HTERT RPE-1 (cell line): ENCODE results near the gene PVALEF.
"Not testable (repeated sequence)": the region's sequence is repeated elsewhere in the genome, so short reads cannot be mapped to it uniquely, and the experiment has no call there.

Experiments used
- in situ Hi-C: fragments of 300-500 bp; cut with MboI; formaldehyde crosslinking; loops from 4 replicates; pipeline ENCODE4 v1.14.3; 2020; ENCODE audit warnings: low sequenced_read_pairs

The PVALEF gene

DNA sequence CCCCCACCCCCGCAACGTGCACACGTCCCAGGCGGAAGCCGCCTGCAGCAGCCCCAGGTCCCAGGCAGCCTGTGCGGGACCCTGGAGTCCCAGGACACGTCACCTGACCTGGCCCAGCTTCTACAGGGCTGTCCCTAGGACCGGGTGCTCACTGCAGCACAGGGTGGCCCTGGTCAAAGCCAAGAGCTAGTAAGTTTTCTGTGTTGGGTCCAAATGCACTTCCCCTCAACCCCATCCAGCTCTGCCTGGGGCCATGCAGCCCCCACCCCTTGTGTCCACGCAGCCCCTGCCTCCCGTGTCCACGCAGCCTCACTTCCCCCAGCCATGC, 22.1 kb upstream of the PVALEF start:
- in situ Hi-C loops: no loop called here

DNA sequence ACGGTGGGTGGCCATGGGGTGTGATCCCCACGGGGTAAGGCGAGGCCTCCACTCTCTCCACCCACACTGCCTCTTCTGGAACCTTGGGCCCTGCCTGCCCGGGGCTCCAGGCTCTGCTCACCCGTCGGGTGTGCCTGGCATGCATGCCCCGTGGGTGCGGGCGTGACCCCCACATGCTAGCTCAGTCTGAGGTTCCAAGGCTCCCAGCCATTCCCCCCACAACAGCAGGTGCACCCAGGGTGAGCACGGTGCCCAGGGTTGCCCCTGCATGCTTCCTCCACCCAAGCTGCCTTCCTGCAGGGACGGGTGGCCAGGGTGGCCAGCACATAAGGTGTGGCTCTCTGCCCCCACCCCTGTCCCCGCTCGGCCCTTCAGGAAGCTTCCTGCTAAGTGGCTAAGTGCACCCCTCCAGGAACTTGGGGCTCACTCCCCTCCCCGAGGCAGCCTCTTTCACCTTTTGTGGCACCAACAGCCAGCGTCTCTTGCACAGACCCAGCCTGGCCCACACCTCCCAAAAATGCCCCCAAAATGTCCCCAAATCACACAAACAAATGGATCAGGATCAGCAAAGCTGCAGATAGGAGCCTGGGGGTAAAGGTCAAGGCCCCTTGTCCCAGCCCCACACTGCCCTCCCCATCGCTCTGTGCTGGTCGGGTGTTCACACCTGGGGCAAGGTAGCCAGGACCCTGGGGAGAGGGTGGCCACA, 21.4 kb upstream of the PVALEF start:
- in situ Hi-C loops: no loop called here

DNA sequence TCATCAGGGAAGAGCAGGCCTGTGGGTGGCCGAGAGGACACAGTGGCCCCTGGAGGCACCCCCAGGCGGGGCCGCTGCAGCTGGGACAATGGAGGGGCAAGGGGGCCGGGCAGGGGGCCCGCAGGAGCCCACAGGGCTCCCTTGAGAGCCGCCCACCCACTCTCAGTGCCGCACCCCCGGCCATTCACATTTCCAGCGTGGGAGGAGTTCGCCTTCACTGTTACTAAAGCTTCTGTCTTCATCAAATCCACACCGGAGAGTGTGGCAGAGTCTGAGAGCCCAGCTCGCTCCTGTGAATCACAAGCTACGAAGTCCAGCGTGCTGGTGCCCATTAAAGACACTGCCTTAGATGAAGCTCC, 20.9 kb upstream of the PVALEF start:
- in situ Hi-C loops: no loop called here

DNA sequence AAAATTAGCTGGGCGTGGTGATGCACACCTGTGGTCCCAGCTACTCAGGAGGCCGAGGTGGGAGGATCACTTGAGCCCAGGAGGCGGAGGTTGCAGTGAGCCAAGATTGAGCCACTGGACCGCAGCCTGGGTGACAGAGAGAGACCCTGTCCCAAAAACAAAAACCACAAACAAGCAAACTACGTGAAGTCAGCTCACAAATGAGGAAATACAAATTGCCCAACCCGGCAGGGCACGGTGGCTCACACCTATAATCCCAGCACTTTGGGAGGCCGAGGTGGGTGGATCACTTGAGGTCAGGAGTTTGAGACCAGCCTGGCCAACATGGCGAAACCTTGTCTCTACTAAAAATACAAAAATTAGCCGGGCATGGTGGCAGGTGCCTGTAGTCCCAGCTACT, 19.1 kb upstream of the PVALEF start:
- in situ Hi-C loops: not testable (repeated sequence)

DNA sequence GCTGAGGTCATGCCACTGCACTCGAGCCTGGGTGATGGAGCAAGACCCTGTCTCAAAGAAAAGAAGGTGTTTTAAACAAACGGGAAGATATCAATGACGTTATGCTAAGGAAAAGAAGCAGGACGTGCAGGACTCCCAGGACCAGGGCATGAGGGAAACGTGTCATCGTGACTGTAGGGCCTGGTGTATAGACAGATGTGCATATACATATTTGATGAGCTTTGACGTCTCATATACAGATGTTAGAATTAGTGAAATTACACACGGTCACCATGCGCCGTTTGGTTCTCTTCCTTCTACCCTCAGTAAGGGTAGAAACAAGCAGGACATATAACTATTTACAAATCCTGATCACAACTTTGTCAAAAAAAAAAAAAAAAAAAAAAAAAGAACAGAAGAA, 17.6 kb upstream of the PVALEF start:
- in situ Hi-C loops: no loop called here

DNA sequence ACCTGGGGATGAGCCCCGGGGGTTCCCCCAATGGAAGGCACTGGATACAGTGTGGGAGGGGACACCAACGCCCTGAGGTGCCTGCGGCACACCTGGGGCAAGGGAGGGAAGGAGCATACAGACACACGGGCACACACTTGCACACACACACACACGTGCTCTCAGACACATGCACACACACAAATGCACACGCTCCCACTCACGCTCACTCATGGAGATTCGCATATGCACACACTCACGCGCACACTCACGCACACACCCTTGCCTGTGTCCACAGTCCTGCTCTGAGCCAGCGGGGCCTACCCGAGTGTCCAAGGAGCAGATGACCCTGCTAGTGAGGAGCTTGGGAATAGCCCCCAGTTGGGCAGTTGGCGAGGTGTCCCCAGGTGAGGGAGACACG, 16.7 kb upstream of the PVALEF start:
- in situ Hi-C loops: no loop called here

DNA sequence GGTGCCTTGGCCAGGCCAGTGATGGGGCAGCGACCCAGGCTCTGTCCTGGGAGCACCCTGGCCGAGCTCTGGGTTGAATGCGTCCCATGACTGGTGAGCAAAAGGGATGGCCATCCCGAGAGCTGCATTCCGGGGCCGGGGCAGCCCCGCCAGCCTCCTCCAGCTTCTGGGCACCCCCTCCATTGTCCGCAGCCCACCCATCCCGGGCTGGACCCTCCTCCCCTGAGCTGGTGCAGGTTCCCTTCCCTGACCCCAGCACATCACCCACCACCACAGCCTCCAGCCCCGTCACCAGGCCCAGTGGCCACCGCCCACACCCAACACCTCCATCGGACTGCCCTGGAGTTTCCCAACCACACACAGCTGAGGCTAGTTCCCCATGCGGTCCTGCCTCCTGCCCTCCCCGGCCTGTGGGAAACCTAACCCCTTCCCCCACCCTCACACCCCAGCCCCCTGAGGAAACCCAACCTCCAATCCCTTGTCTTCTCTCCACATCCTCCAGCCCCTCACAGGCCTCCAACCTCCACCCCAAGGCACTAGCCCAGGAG, 16.2 kb upstream of the PVALEF start:
- in situ Hi-C loops: no loop called here

DNA sequence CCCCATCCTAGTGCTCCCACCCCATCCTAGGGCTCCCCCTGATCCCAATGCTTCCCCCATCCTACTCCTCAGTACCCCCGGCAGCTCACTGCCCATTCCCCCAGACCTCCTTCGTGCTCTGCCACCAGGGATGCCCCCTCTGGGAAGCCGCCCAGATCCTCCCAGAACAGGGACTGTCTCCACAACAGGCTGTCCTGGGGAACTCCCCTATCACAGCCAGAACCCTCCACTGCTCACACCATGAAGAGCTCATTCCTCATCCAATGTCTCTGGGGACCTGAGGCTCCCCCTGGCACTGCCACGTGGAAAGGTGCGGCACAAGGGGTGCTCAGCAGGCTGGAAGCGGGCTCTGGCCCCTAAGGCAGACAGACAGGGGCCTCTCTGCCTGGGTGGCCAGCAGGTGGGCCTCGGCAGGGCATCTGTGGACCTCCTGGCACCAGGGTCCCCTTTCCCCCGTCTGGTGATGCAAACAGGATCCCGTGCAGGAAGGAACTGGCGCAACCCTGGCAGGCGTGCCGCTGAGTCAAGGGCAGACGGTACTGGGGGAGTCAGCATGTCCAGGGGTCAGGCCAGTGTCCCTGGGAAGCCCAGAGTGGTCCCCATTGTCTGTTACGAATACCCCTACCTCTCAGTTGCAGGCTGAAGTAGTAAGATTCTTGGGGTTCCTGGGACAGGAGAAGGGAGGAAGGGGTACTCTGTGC, 14.8 kb upstream of the PVALEF start:
- in situ Hi-C loops: no loop called here

DNA sequence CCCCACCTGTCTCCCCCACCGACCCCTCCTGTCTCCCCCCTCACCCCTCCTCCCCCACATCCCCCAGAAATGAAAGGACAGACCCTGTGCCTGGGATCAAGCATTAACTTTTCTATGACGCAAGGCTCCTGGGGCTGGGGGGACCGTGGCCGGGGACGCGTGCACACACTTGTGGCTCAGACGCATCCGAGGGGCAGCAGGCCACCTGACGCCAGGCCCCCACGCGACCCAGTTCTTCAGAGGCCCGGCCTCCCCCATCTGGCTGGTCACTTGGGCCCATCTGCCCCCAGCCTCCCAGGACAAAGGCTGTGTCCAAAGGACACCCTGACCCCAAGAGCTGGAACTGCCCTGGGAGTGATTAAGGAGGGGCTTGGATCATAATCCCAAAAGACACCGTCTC, 14.0 kb upstream of the PVALEF start:
- in situ Hi-C loops: no loop called here

DNA sequence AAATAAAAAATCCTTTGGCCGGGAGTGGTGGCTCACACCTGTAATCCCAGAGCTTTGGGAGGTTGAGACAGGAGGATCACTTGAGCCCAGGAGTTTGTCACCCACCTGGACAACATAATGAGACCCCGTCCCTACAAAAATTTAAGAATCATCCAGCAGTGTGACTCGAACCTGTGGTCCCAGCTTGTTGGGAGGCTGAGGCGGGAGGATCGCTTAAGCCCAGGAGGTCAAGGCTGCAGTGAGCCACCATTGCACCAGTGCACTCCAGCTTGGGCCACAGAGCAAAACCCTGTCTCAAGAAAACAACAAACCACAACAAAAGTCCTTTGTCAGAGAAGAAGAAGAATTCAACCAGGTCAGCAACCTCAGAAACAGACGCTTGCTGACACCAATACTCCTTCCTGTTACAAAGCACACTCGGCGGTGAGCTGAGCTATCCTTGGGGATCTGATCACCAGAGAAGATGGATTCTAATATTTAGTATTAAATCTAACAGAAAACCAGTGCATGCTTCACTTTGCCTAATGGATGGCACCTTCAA, 12.9 kb upstream of the PVALEF start:
- in situ Hi-C loops: no loop called here

DNA sequence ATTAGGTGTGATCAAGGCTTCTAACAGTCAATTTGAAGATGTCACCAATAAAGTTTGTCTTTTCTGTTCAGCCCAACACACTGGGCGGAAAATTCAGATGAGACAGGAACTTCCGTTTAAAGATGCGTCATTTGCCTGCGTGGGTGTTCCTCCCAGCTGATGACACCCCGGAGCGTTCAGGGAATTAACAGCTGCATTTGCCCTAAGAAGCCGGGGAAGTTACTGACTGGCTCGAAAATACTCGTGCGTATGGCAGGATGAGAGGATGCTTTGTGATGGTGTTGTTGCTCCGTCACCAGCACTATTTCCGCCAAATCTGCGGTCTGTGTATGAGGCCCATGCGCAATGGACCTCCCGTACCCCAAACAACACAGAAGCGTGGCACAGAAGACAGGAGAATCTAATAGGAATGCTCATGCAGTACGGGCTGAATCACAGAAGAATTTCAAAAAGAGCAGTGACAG, 11.9 kb upstream of the PVALEF start:
- in situ Hi-C loops: no loop called here

DNA sequence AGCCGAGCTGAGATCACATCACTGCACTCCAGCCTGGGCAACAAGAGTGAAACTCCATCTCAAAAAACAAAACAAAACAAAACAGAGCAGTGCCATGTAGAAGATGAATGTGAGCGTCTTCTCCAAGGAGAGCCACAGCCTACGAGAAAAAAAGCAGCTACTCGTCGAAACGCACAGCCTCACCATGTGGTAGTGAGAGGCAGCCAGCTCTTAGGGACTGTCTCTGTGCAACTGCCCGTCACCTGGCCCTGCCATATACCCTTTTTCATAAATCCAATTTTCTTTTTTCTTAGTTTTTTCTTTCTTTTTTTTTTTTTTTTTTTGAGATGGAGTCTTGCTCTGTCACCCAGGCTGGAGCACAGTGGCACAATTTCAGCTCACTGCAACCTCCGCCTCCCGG, 11.3 kb upstream of the PVALEF start:
- in situ Hi-C loops: not testable (repeated sequence)

DNA sequence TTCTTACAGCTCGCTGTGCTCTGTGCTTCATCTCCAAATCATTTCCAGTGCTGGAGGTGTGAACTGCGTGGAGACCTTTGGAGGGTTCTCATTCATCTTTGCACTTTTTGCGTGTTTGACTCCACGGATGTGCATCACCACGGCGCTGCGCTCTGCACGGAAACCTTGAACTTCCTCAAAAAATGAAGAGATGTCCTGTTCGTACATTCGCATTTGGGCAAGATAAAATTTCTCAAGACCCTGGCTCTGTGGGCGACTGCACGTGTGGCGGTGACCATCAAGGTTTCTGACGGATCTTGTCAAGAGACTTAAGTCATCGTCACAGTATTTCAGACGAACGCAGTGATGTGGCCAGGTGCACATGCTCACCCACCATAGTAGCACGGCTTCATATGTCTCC, 10.3 kb upstream of the PVALEF start:
- in situ Hi-C loops: no loop called here

DNA sequence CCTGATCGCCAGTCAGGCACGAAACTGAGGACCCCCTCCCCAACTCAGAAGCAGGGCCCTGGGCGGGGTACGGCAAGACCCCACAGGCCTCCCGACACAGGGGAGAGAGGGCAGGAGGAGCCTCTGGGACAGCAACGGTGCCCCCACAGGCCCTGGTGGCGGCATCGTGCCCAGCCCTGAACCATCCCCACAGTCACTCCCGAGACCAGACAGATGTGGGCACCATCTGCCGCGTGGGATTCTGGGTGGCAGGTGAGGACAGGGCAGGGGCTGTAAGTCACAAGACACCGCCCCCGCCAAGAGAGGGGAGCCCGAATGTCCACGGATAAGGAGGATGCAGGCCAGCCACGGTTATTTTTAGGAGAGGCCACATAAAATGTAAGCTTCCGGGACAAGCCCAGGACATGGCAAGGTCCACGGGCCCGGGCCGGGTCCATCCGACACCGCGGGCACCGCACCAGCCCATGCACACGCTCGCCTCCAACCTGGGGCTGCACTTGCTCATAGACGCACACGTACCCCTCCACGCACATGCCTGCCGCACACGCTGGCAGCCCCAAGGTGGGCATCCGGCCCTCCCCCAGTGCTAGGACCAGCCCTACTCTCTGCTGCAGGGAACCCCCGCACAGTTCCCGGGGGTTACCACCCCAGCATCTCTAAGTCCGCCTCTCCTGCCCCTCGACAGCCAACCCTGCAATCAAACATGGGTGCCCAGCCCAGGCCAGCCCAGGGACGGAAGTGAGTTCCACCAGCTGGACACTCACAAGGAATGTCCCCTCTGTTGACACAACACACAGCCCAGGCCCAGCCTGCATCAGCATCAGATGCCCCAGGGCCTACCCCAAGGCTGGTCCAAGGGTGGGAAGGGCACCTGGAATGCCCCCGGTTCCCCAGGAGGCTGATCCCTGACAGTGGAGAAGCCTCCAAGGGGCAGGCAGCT, 8.2 kb upstream of the PVALEF start:
- in situ Hi-C loops: no loop called here

DNA sequence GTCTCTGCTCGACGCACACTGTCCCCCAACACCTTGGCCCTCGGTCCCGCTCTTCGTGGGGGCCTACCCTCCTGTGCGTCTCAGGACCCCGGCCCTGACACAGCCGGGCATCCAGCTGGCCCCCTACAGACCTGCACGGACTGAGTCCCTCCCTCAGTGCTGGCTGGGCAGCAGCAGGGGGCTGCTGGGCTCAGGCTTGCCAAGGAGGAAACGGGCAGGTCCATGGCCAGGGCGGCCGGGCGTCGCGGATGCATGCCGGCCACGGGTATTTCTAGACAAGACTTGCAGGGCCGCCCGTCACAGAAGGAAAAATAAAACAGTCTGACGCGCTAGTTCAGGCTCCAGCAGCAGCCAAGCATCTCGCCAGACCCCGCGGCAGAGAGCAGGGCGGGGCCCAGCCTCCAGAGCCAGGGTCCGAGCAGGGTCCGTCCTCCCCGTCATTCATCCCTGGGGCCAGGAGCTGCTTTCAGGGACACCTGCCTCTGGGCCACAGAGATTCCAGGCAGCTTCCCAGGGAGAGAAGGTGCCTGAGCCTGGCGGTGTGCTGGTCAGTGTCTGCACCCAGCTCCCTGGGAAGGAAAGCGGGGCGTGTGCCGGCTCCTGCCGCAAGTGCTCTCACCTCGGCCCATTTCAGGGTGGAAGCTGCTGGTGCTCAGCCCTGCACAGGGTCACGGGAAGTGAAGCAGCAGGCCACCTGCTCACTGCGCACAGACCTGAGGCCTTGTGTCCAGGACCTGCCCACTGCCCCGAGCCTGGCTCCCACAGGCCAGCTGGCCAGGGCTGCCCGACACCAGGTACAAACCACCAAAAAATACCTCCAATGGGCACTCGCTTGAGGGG, 7.2 kb upstream of the PVALEF start:
- in situ Hi-C loops: no loop called here

DNA sequence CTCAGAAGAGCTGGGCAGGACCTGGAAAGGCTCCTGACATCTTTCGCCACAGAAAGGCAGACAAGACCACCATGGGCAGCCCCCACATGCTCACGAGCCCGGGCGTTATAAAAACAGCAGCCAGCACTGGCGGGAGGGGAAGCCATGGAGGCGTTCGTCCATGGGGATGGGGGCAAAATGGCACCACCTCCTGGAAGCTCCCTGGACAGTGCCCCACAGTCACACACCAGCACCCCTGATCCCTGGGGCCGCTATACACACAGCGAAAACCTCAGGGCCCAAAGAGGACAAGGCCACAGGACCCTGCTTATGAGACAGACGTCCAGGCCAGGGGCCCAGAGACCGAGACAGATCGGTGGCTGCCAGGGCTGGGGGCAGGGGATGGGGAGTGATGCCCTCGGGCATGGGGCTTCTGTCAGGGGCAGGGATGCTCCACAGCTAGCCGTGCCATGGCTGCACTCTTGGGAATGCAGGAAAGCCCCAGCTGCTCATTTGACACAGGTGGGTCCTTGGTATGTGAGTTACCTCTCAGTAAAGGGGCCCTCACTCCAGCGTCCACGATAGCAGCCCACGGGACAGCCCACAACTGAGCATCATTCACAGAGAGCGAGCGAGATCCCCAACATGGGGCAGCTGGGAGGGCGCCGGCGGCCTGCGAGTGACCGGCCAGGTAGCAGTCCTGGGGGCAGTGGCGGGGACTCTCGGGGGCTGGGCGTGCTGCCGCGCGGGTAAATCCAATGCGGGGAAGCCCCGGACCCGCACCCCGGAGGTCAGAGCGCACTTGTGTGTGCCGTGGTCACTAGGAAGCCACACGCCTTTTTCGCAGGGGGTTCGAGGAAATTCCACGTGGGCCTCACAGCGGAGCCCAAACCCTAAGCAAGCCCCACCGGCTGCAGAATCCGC, 6.4 kb upstream of the PVALEF start:
- in situ Hi-C loops: no loop called here

DNA sequence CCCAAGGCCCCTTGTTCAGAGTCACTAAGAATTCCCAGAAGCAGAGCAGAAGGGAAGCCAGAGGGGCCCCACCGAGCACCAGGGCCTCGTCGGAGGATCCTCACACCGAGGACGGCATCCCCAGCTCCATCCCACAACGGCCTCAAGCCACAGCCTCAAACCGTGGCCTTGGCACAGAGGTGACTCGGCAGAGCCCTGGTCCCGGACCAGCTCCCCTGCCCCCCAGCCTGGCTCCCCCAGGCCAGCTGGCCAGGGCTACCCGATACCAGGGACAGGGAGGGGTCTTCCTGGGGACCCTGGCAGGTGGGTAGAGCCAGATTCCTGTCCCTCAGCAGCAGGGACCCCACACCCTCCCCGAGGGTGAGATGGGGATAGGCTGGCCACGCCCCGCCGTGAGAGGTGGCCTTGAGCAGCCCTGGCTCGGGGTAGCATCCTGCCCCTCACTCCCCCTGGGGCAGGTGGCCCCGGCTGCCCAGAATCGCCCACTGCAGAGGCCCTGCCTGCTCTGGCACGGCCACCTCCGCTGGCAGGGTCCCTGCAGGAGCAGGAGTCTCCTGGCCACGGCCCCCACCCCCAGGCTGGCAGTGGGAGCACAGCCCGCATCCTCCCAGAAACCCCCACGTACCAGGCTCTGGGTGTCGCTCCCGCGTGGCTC, 5.6 kb upstream of the PVALEF start:
- in situ Hi-C loops: no loop called here

DNA sequence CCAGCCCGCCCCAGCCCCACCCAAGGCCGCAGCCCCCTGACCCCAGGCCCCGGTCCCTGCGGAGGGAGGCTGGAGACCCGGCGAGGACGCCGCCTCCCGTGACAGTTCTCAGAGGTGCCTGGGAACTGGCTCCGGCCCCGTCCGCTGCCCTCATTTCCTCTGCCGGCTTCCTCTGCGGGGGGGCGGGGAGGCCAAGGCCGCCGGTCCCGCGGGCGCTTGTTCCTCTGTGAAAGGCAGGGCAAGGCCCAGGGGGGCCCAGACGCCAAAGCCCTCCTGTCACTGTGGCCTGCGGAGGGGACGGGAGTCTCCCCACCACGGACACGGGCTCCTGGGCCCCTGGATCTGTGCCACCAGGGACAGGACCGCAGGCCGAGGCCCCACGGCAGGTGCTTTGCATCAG, 5.0 kb upstream of the PVALEF start:
- in situ Hi-C loops: no loop called here
